Dedifferentiated amniotic fluid mesenchymal stem cell (primary cell): ENCODE data around the gene RPL19.
"Not testable (repeated sequence)": the region's sequence is repeated elsewhere in the genome, so short reads cannot be mapped to it uniquely, and the experiment has no call there.

ENCODE experiments used
- DNase-seq: peaks from one replicate; pipeline ENCODE4 v3.0.0-alpha.2; 2016; ENCODE audit errors: extremely low spot score

Gene RPL19

GRCh38 chr17:39200070-39200879, at the start of gene RPL19:
Gene RPL19, plus strand, starts transcription at chr17:39200283. Its CDS starts 62 bp downstream, at chr17:39200345.
- DNase-seq: peak; percentile 18

DNA sequence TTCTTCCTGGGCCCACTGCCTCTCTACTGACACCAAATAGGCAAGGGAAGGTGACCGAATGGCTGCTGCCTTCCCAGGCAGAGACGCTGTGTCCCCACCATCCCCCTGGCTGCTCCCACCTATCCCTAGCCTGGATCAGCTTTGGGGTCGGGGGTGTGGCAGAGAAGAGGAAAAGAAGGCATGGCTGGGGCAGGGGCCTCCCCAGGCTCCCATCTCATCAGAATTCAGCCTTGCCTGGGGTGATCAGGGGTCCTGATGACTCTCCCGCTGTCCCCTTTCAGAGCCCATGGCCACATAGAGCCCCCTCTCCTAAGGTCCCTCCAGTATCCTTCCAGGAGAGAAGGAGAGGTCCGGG, 49.3 kb upstream of the RPL19 start:
- DNase-seq: no peak

DNA sequence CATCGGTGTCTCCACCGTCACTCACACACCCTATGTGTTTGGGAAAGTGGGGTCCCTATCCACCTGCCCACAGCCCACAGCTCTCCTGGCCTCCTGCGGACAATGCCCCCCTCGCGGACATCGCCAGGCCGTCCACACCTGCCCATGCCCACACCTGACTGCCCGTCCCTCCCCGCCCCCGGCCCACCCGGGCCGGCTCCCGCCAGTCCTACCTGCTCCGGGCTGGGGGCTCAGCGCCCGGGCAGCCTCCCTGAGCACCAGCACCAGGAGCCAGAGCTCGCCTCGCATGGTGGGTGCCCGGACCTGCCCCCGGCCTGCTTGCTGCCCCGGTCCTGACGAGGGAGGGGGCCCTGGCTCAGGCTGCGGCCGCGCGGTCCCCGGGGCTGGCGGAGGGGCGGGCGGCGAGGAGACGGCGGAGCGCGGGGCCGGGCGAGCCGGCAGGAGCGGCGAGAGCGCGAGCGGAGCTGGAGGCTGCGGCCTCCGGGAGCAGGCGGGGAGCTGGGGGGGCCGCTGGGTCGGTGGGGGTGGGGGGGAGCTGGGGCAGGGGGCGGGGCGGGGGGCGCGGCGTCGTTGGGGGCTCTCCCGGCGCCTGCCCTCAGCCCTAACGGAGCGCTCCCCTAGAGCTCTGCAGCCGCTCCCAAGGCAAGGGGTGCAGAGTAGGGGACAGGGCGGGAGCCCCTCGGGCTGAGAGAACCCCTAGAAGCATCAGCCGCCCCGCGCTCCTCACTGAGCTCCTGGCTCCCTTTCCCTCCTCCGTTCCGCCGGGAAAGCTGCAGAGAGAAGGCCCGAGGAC, 48.7 kb upstream of the RPL19 start, which contains the start of gene PLXDC1:
TSS of gene PLXDC1 (minus strand) at position 488 of the 793 bp plus-strand sequence. CDS start at position 288, 200 bp downstream.
- no peak for DNase-seq

- no peak for DNase-seq
Measured at GRCh38 chr17:39151943-39152818, 47.9 kb upstream of the RPL19 start.

- DNase-seq: peak; percentile 83
Measured at GRCh38 chr17:39153599-39154051, 46.5 kb upstream of the RPL19 start.

- no peak for DNase-seq
Measured at GRCh38 chr17:39155654-39156053, 44.4 kb upstream of the RPL19 start.

GRCh38 chr17:39156491-39156890, 43.6 kb upstream of the RPL19 start:
- DNase-seq: no peak

DNA sequence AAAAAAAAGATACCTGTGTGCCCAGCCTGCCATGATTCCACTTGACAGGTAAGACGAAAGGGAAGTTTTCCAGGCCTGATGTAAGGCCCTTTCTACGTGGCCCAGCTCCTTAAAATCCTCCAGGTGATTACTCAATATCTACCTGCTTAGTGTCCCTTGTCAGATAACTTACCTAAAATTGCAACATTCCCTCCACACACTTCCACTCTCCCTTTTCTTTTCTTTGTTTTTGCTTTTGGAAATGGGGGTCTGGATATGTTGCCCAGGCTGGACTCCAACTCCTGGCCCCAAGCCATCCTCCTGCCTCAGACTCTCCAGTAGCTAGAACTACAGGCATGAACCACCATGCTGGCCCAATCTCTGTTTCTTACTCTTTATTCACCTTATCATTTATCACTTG, 41.5 kb upstream of the RPL19 start:
- DNase-seq: no peak

GRCh38 chr17:39161962-39162361, 38.1 kb upstream of the RPL19 start:
- no peak for DNase-seq

GRCh38 chr17:39164675-39165143, 35.4 kb upstream of the RPL19 start:
- peak; percentile 80 for DNase-seq

- DNase-seq: no peak
Measured at GRCh38 chr17:39165178-39165840, 34.8 kb upstream of the RPL19 start.

DNA sequence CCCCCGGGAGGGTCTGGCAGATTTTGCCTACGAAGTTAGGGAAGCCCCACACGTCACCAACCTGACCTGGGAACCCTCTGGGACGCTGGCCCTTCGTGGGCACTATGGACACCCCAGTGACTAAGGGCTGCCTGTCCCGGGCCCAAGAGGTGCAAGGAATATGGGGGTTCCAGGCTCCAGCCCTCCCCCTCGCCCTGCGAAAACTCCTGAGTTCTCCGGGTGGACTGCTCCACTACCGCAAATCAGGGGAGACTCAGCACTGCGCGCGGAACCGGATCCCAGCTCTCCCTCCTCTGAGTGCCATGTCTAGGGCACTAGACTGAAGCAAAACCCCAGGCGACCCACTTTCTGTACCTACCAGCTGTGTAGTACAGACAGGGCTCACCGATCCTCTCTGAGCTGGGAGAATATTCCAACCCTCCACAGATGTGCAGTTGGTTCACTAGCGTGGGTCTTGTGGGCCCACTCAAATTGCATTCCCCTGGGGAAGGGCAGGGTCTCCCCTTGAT, 34.2 kb upstream of the RPL19 start, which contains the start of gene ARL5C:
TSS of gene ARL5C (minus strand) at position 321 of the 509 bp plus-strand sequence. CDS start 401 bp downstream, outside the sequence.
- no peak for DNase-seq

GRCh38 chr17:39166437-39167335, 33.4 kb upstream of the RPL19 start:
- DNase-seq: no peak

- DNase-seq: no peak
Measured at GRCh38 chr17:39167476-39167875, 32.6 kb upstream of the RPL19 start.

GRCh38 chr17:39168503-39168902, 31.6 kb upstream of the RPL19 start:
- DNase-seq: not testable (repeated sequence)

- no peak for DNase-seq
Measured at GRCh38 chr17:39169101-39169500, 31.0 kb upstream of the RPL19 start.

GRCh38 chr17:39169518-39169917, 30.6 kb upstream of the RPL19 start:
- no peak for DNase-seq

DNA sequence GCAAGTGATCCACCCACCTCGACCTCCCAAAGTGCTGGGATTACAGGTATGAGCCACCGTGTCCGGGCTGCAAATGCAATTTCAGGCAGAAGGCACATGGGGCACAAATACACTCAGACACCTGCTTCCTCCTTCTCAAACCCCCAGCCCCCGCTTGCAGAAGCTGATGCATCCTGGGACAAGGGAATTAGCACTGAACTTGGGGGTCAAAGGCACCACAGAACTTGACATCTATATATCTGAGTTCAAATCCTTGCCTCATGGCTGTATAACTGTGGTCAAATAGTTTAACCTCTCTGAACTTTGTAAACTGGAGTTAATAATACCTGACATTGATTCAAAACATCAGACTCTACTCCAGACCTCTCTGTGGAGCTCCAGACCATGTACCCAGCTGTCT, 30.0 kb upstream of the RPL19 start:
- DNase-seq: no peak

DNA sequence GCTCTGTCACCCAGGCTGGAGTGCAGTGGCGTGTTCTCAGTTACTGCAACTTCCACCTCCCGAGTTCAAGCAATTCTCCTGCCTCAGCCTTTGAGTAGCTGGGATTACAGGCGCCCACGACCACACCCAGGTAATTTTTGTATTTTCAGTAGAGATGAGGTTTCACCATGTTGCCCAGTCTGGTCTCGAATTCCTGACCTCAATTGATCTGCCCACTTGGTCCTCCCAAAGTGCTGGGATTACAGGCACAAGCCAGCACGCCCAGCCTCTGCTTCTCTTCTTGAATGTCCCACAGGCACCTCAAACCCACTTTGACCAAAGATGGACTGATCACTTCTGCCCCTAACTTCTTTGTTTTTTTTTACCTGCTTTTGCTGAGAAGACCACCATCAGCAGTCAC, 29.5 kb upstream of the RPL19 start:
- DNase-seq: no peak

DNA sequence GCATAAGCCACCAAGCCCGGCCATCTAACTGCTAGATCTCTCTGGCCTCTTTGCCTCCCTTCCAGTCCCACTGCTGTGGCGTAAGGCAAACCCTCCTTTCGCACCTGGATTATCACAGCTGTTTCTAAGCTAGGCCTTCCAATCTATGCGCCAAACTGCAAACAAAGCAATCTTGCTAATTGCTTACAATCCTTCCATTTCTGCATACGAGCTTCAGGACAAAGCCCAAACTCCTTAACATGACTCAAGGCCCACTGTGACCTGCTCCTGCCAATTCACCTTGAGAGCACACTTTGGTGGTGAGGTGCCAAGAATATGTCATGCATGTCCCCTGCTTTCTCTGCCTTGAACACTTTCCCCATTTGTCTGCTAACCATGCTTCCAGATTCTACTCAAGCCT, 28.1 kb upstream of the RPL19 start:
- DNase-seq: no peak
